GM21528 (cell line): ENCODE results near the gene KSR2.

Source experiments
- ATAC-seq: cut with Tn5 transposase; IDR thresholded peaks from one replicate; pipeline ENCODE4 v1.9.1; 2021; ENCODE audit warnings: mild to moderate bottlenecking, moderate library complexity; ENCODE audit not compliant: unreplicated experiment, low FRiP score

The KSR2 gene

DNA sequence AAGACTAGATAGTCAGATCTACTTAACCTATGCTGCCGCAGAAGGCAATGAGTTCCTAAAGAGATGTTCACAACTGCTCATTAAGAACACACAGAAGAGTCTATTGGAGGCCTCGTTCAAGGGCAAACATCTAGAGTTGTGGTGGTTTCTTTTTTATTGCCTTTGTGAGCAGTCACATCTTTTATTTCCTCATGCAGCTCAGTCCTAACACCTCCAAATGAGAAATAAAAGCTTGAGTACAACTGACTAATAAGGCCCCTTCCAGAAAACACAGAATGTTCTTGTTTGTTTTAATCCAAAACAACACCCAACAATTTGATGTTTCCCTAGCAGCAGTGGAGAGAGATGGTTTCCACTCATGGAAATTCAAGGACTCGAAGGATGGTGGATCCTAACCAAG is 483.9 kb downstream of the KSR2 start:
- no peak for ATAC-seq

DNA sequence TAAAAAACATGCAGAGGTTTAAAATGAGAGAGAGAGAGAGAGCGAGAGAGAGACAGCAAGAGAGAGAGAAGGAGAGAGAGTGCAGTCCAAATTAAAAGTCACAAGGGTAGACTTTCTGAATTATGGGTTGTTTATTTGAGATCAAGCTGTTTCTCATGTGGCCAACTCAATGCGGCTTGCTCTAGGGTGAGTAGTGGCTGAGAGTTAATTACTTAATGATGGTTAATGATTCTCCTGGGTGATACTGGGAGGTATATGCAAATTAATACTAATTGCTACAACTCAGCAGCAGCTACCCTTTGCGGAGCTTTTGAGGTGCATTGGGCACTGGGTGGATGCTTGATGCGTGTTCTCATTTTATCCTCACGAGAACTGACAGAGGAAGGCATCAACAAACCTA is 485.3 kb downstream of the KSR2 start:
- no peak for ATAC-seq

DNA sequence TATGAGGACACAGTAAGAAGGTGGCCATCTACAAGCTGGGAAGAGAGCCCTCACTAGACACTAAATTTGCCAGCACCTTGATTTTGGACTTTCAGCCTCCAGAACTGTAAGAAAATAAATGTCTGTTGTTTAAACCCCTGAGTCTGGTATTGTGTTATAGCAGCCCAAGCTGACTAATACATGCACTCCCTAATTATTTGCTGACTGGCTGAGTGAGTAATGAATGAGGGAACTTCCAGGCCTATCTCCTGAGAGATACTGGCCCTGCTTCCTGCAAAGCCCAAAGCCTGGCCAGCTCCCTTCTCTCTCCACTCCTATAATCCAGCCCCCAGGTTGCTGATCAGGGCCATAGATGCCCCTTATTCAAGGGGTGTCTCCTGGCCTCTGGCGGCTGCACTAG is 487.3 kb downstream of the KSR2 start:
- ATAC-seq: no peak

DNA sequence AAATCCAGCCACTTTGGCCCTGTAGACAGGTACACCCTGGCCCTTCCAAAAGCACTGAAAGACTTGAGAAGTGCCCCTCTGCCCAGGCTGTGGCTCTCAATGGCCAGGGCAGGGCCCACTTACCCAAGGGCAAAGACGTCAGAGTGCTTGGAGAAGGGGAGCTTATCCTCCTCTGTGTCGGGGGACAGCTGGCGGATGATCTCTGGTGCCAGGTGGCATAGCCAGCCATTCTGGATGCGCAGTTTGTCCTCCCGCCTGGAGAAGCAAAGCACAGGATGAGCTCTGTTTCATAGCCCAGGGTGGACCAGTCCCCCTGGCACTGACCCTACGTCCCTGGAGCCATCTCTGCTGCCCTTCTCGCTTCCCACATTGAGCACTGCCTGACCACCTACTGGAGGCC is 492.4 kb downstream of the KSR2 start:
- no peak for ATAC-seq

DNA sequence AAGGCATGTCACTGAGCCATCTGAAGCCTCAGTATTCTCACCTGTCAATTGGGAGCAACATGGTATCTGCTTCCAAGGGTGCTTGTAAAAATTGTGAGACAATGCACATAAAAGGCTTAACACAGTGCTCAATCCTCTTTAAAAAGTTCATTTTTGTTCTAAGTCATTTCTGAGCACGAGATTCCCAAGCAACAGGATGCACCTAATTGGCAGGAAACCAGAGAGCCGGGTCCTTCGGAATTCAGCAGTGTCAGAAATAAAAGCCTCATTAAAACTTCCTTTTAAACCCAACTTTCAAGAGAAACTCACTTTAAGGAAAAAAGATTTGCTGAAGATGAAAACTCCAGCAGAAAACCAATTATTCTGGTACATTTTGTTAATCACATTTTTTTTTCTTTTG is 494.9 kb downstream of the KSR2 start:
- no peak for ATAC-seq

DNA sequence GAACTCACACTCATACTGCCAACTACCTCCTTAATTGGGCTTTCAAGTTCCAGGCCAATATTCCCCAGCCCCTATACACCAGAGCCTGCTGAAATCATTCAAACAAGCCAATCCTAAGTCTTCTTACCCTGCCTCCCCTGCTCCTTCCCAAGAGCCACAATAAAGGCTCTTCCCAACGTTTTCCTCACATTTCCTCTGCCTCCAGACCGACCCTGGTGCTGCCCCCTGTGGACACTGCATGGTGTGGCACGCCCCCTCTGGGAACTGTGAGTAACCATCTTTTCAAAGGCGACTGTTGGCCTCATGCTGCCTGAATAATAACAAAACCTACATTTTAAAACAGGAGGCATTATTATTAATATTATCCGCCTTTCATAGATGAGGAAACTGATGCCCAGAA is 495.8 kb downstream of the KSR2 start:
- no peak for ATAC-seq

DNA sequence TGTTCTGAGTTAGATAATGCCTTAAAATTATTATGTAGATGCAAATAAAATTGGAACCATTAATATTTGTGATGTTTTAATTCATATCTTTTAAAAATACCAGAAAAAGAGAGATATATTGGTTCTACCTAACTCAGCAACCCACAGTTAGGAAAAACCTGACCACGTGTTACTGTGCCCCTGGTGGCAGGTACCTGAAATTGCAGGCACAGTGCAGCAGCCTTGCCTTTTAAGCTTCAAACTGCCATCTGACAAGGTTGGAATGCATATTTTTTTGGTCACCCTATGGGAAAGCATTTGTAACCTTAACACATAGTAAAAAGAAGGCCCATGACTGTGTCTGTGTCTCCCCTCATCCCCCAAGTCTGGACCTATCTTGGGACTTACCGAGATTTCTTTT is 498.0 kb downstream of the KSR2 start:
- no peak for ATAC-seq

DNA sequence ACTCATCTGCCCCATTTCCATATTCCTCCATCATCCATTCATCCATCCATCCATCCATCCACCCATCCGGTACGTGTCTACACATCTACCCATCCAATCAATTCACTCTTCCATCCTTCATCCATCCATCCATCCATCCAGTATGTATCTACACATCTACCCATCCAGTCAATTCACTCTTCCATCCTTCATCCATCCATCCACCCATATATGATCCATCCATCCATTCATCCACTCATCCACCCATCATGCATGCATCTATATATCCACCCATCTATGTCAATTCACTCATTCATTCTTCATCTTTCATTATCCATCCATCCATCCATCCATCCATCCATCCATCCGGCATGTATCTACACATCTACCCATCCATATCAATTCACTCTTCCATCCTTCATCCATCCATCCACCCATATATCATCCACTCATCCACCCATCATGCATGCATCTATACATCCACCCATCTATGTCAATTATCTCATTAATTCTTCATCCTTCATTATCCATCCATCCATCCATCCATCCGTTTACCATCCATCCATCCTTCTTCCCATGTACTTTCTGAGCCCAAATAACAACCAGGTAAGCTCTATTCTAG is 498.8 kb downstream of the KSR2 start:
- ATAC-seq: no peak

DNA sequence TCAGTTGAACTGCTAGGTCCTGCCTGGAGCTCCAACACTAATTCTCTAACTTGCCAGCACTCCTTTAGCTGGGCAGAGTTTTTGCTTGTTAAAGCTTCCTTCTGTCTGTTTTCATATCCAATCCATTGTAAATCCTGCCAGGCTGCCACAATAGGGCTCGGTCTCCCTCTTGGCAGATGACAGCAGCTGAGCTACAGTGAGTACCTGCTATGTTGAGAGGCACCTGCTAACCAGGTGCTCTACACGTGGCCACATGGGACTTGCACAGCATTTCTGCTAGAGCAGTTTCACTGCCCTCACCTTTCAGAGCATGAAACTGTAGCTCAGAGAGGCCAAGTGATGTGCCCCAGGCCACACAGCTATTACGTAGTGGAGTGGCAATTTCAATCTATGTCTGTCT is 500.8 kb downstream of the KSR2 start:
- no peak for ATAC-seq

DNA sequence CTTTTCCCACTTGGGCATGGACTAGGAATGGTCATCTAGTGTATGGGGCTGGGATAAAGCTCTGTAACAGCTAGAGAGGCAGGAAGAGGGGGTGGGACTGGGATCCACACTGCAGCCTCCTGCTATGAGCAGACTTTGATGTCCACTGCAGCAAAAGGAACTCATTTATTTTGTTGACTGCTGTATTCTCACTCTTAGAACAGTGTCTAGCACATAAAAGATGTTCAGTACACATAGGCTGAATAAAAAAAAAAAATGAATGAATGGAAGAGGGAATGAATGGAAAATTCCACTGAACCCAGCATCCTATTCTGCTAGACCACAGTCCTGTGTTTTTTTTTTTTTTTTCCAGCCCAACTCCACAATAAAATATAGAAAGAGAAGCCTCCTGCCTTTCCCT is 501.2 kb downstream of the KSR2 start:
- ATAC-seq: no peak

DNA sequence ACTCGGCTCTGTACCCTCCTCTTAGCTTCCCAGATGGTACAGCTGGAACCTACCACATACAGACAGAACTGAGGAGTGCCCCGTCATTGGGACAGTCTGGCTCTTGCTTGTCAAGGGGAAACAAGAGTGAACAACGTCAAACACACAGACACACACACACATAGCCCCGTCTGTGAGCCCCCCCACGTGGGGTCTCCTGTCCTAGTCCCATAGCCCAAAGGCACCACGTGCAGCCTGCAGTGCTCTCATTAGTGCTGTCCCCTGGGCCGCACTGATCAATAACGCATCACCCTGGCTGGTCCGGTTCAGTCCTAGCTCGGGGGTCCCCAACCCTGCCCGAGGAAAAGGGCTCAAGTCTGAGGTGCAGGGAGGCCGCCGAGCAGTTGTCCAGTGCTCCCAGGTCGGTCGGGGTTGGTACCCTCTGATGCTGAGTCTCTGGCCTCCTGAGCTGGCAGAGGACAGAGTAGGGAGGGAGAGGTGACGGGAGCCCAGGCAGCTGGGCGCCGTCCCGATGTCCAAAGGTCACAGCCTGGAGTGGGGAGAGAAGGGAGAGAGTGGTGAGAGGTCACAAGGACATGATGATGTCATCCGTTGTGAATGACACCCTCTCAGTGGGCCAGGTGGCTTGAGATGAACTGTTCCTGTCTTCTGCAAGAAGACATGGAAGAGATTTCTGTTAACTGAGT is 502.0 kb downstream of the KSR2 start:
- no peak for ATAC-seq

DNA sequence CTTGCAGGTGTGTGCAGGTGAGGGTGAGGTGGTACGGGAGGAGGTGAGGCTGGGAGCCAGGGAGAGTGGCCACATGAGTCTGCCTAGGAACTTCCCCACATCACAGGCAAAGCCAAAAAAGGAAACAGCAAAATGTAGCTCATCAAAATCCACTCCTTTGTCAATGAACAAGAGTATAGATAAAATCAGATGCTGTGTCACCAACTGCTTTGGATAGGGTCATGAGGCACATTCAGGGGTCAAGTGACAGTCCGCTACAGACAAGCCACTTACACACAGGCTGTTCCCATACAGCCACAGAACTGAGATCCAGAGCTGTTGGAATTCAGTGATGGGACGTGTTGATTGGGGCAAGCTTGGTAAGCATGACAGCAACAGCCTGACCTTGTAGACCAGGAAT is 507.1 kb downstream of the KSR2 start:
- no peak for ATAC-seq

DNA sequence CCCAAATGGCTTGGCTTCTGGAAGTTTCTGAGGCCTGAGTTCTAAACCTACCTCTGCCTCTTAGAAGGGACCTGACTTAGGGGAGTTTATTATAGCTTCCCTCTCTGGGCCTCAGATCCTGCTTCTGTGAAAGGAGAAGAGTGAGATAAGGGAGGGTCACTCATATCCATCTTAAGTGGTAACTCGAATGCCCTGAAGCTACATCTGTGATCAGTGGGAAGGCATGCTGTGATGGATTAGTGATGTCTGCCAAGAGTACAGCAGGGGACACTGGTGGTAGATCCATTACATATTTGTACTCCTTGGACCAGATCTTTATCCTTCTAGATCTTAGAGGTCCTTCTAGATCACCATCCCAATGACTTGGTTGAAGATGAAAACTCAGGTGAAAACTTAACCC is 509.6 kb downstream of the KSR2 start:
- ATAC-seq: no peak

DNA sequence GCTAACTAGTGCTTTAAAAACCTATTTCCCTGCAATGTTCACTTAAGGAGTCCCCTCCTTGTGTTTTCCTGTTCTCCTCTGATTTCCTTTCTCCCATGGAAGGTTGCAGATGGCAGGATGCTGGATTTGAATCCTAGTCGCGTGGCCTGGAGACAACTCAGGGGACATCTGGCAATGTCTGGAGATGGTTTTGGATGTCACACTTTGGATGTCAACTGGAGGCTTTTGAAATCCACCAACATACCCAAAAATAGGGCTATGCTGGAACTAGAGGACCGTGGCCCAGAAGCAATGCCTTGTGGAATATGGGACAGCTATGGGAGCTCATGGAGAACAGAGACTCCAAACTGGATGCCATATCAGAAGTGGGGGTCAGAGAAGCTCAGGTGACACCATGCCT is 511.6 kb downstream of the KSR2 start:
- no peak for ATAC-seq

DNA sequence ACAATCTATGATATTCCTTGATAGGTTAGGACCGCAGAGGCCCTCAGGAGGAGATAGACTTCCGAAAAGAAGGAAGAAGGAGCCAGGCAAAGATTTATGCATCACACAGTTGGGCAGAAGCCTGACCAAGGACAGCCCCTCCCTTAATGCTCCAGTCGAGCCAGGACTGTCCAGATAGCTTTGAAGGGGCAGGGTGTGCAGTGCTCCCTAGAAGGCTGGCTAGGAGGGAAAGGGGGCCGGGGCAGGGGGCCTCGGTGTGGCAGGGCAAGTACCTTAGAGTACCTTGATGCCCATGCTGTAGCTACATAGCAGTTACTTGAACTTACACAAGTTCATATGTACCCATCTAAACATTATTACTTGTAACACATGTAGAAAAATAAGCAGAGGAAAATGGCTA is 512.7 kb downstream of the KSR2 start:
- no peak for ATAC-seq

DNA sequence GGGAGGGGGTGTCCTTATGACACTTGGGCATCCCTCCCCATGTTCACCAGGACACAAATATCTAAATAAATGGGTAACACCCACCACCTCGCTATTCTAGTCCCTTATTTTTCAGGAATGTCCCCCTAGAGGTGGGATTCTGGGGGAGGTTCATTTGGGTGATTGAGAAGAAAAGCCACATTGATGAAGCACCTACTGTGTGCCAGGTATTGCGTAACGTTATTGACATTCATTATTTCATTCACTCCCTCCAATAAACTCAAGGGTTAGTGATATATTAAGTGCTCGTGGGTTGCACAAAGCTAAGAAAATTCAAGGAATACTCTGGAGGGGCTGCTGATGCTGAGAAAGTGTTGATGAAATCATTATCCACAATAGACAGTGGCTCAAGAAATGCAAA is 514.8 kb downstream of the KSR2 start:
- no peak for ATAC-seq

DNA sequence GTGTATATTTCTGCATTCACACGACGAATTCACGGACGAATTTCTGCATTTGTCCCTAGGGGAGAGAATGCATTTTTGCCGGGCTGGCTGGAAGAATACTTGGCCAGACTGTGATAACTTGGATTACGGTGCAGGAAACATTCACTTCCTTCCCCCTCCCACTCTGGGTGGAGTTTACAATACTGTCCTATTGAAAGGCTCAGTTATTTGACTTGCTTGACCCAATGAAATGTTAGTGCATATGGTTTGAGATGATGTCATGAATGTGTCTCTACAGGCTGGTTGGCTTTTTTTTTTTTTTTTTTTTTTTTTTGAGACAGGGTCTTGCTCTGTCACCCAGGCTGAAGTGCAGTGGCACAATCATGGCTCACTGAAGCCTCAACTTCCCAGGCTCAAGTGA is 516.7 kb downstream of the KSR2 start:
- ATAC-seq: no peak

DNA sequence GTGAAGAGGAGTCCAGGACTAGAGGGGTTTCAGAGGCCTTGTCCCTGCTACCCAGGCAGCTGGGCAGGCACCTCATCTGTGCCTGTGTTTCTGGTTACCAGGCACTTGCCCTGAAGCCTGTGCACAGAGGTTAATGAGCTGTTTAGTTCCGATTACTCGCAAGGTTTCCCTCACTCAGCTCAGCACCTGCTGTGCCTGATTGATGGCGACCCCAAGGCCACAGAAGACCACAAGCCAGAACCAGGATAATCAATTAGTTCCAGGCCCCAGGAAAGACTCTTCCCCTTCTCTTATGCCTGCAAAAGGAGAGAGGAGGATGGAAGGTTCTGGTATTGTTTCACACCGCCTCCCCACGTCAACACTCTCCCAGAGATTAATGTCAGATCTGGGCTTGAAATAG is 518.6 kb downstream of the KSR2 start:
- no peak for ATAC-seq

DNA sequence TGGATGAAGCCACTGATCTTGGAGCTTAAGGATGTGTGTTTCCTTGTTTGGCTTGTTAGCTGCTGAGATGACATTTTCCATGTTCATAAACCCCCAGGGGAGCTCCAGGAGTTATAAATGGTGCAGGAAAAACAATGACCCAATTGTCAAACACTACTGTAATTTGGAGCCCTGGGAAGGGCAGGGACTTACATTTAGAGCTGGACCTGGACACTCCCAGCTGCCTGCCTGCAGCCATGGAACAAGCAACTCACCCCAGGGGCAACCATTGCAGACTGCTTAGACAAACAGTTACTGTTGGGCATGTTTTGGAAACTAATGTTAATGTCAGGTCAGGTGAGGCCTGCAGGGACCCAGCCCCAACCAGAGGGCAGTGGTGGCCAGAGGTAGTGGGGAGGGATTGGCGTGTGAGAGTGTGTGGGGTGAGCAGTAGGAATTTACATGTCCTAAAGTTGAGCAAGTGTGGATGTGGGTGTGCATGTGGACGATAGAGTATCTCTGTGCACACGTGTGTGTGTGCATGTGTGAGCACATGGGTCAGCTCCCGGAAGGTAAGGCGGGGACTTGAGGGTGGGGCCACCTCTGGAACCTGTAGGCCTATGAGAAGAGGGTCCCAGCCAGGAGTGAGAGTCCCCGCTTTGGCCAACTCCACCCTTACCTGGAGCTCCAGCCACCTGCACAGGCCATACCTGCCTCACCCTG is 521.0 kb downstream of the KSR2 start:
- no peak for ATAC-seq

DNA sequence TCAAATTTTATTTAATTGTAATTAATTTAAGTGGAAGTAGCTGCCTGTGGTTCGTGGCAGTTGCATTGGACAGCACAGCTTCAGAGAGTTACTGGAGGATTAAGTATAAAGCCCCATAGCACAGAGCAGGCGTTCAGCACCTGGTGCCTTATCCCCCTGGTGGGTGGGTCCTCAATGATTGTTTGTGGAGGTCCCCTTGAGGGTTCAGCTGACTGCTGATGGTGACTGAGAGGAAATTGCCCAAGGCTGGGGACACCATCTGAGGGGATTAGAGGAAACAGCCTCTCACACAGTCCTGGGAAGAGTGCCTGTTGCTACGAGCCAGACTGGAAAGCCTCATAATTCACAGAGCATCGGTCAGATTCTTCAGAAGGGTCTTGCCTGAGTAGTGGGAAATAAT is 524.0 kb downstream of the KSR2 start:
- ATAC-seq: no peak

DNA sequence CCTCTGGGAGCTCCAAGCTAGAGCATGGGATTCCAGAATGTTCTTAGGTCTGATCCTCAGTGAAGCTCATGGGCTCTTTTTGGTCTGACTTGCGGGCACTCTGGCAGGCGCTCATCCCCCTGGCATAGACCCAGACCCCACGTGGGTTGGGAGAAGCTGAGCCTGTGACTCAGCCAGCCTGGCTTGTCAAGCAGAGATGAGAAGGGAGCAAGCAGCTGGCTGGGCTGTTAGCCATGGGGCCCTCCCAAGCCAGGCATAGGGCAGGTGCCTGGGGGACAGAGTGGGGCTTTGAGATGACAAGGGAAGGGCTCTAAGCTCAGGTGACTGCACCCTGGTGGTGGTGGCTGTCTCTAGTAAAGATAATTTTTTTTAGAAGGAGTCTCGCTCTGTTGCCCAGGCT is 527.0 kb downstream of the KSR2 start:
- ATAC-seq: no peak

DNA sequence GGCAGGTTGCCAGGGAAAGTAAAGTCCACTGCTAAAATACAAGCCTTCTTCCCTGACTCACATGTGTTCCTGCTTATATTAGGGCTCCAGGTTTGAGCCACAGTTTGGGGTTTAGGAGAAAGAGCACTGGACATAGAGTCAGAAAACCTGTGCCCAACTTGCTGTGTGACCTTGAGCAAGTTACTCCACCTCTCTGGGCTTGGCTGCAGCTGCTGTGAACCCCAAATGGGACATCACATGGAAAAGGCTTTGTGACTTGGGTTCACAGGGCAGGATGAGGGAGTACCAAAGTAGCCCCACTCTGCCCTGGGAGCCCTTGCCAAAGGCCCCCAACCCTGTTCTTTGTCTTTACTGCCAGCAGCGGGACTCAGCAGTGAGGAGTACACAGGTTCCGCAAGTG is 528.4 kb downstream of the KSR2 start:
- ATAC-seq: no peak
